ENCODE measurements around the gene LRRC23.
"Not testable (repeated sequence)": the region's sequence is repeated elsewhere in the genome, so short reads cannot be mapped to it uniquely, and the experiment has no call there.

GRCh38 chr12:6892683-6893082 is 11.9 kb upstream of the LRRC23 start:
- not testable (repeated sequence) for TF ChIP-seq CTCF (IDR thresholded peaks at IDR 0.05); RFX5 (IDR thresholded peaks at IDR 0.05; ENCODE audit: low read length); ZBTB33 (IDR thresholded peaks at IDR 0.05; ENCODE audit: borderline replicate concordance, low read depth); RCOR1 (IDR thresholded peaks at IDR 0.05; ENCODE audit: low read length); MXI1 (IDR thresholded peaks at IDR 0.05; ENCODE audit: low read depth, low read length)
